Esophagus muscularis mucosa (tissue), 4 donors: ENCODE results near the gene MPC1L. TPM values are rescaled to one million over a fixed set of nuclear protein-coding genes. Genes with fewer than 3 reads are reported as not detected.
"Not testable (repeated sequence)": the region's sequence is repeated elsewhere in the genome, so short reads cannot be mapped to it uniquely, and the experiment has no call there.

Source experiments
- DNase-seq: peaks from one replicate; pipeline ENCODE4 v3.0.0-alpha.2; 2017; ENCODE audit errors: extremely low spot score
- H3K27ac ChIP-seq, 4 donors: fragments of 200-600 bp; sonication (generic); replicated peaks in 1 of 4; 1 replicate in 3 of 4; 2 replicates in 1 of 4; pipeline ENCODE4 v1.5.1; 2016 to 2019; ENCODE audit warnings: mild to moderate bottlenecking in 1 of 4
- H3K27me3 ChIP-seq, 4 donors: fragments of 200-600 bp; sonication (generic); one replicate each; pipeline versions ENCODE4 v1.5.1 to v1.6.0; 2016 to 2019
- H3K36me3 ChIP-seq, 4 donors: fragments of 200-600 bp; sonication (generic); one replicate each; pipeline ENCODE4 v1.5.1; 2016 to 2019
- H3K4me1 ChIP-seq, 4 donors: fragments of 200-600 bp; sonication (generic); one replicate each; pipeline ENCODE4 v1.5.1; 2016 to 2019
- H3K4me3 ChIP-seq, 4 donors: fragments of 200-600 bp; sonication (generic); 1 replicate in 2 of 4; 2 replicates in 2 of 4; pipeline ENCODE4 v1.5.1; 2016 to 2019; ENCODE audit warnings: mild to moderate bottlenecking in 4 of 4, moderate library complexity in 1 of 4
- H3K9me3 ChIP-seq, 4 donors: fragments of 200-600 bp; sonication (generic); 1 replicate in 3 of 4; 2 replicates in 1 of 4; pipeline ENCODE4 v1.5.1; 2016 to 2019
- EP300 ChIP-seq: sonication (generic); formaldehyde crosslinking; IDR thresholded peaks from one replicate; pipeline ENCODE4 v1.6.1; 2017; ENCODE audit warnings: antibody characterized with exemption
- POLR2A ChIP-seq: fragments of 450-650 bp; IDR thresholded peaks from one replicate; pipeline ENCODE4 v1.6.1; 2017; ENCODE audit warnings: antibody characterized with exemption, moderate library complexity, mild to moderate bottlenecking, low read depth
- POLR2AphosphoS5 ChIP-seq, 2 donors: sonication (generic); formaldehyde crosslinking; IDR thresholded peaks; one replicate each; pipeline ENCODE4 v1.6.1; 2017; ENCODE audit warnings: antibody characterized with exemption in 2 of 2
- WGBS: methylation state at CpG from one replicate; pipeline ENCODE4 v1.1.5; 2018; 5-methylcytosine and 5-hydroxymethylcytosine counted together
- intact Hi-C: fragments of 100-400 bp; cut with DNase I; formaldehyde crosslinking; loops from one replicate; pipeline ENCODE4 v1.15.1; 2023
- total RNA-seq, 4 donors: library from RNA; depleted of rRNA; stranded (reverse); fragments of >200 nt; gene quantifications; one replicate each; pipeline versions ENCODE4 v1.1.0 to v1.2.1, GENCODE V29; 2016
- TF ChIP-seq, protein P1 (sequence below), 3 experiments: fragments of 200-600 bp in 2 of 3; fragments of 450-650 bp in 1 of 3; sonication (generic) in 2 of 3; IDR thresholded peaks; one replicate each; pipeline ENCODE4 v1.5.1; 2017 to 2019; ENCODE audit warnings: antibody characterized with exemption in 3 of 3, mild to moderate bottlenecking in 2 of 3, moderate library complexity in 1 of 3

Gene MPC1L
- total RNA-seq, 4 donors from 2014 or later = not detected

DNA sequence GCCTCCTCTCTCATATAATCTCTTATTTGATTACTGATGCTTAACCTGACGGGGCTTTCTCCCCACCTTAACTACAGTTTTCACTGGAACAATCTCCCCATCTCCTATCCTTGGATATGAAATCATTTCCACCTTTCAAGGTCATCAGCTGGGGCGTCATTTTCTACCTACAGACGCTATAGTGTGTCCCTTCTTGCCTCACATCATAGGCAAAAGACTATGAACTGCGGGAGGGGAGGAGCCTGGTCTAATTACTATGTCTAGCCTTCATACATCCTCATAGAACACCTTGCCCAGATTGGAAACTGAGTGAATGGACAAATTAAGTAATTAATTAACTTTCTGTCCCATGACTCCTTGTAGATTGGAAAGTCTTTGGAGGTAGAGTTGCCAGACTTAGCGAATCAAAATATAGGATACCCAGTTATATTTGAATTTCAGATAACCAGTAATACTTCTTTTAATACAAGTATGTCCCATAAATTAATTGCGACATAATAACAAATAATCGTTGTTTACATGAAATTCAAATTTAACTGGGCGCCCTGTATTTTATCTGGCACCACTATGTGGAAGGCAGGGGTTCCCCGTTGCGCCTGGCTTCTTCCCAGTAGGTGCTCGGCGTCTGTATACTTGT, 43.2 kb upstream of the MPC1L start:
- H3K4me1 ChIP-seq = peaks cover 0 to 25% (median 20%) of the 10 kb centered on the region in 4 donors
- H3K27ac ChIP-seq = peak overlapping the region; percentile 81 to 95 (median 89)
- H3K9me3 ChIP-seq = no peaks in the 10 kb centered on the region
- TF ChIP-seq EP300 (no peak), POLR2AphosphoS5 (IDR thresholded peaks at IDR 0.05) (no peak), POLR2A (no peak)
- TF ChIP-seq, protein P1, sequence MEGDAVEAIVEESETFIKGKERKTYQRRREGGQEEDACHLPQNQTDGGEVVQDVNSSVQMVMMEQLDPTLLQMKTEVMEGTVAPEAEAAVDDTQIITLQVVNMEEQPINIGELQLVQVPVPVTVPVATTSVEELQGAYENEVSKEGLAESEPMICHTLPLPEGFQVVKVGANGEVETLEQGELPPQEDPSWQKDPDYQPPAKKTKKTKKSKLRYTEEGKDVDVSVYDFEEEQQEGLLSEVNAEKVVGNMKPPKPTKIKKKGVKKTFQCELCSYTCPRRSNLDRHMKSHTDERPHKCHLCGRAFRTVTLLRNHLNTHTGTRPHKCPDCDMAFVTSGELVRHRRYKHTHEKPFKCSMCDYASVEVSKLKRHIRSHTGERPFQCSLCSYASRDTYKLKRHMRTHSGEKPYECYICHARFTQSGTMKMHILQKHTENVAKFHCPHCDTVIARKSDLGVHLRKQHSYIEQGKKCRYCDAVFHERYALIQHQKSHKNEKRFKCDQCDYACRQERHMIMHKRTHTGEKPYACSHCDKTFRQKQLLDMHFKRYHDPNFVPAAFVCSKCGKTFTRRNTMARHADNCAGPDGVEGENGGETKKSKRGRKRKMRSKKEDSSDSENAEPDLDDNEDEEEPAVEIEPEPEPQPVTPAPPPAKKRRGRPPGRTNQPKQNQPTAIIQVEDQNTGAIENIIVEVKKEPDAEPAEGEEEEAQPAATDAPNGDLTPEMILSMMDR (IDR thresholded peaks at IDR 0.05) = no peak
- 48% methylated on average over 12 of the region's 12 CpGs for WGBS
- H3K4me3 ChIP-seq = peak overlapping the region; percentile 63 to 87 (median 71)
- no peaks in the 10 kb centered on the region for H3K36me3 ChIP-seq
- H3K27me3 ChIP-seq = no peaks in the 10 kb centered on the region
- intact Hi-C loops = no loop called here
- DNase-seq = no peak

DNA sequence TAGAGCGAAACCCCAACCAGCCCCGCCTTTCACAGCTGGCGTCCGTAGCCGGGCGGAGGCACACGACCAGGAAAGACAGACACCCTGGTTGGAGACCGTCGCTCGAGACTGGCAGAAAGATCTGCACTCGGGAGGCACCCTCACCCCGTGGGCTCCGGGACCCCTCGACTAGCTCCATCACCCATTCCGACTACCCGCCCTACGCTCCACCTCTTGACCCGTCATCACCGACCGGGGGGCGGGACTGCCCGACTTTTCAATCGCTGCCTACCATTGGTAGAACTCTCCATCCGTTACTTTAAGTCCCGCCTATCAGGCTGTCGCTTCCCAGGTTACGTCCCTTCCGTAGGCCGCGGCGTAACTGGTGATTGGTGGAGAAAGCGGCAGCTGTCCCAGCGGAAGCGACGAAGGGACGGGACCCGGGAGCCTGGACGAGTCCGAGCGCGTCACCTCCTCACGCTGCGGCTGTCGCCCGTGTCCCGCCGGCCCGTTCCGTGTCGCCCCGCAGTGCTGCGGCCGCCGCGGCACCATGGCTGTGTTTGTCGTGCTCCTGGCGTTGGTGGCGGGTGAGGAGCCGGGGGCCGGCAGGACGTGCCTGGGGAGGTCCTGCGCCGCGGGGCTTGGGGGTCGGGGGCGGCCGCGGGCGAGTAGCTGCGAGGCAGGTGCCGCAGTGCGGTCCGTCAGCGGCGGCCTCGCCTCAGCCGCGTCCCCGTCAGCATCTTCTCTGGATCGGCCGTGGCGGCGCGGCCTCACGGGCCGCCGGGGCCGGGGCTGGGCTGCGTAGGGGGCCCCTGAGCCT, 42.5 kb upstream of the MPC1L start, which contains the start of gene ATP6AP2:
TSS of gene ATP6AP2 (plus strand) at position 434 of the 799 bp plus-strand sequence. CDS start at position 530, 96 bp downstream.
- intact Hi-C loops = no loop called here
- WGBS = 34% methylated on average over 47 of the region's 89 CpGs
- H3K4me3 ChIP-seq = peak within 1 kb of the TSS; percentile 63 to 87 (median 71)
- peaks cover 0 to 25% (median 20%) of the 10 kb centered on the region in 4 donors for H3K4me1 ChIP-seq
- H3K9me3 ChIP-seq = no peaks in the 10 kb centered on the region
- TF ChIP-seq EP300 = no peak
- TF ChIP-seq, protein P1 (IDR thresholded peaks at IDR 0.05) = no peak
- TF ChIP-seq POLR2A = peak; percentile 68
- TF ChIP-seq POLR2AphosphoS5 (IDR thresholded peaks at IDR 0.05) = peak; percentile 85 to 95
- H3K36me3 ChIP-seq = no peaks in the 10 kb centered on the region
- no peaks in the 10 kb centered on the region for H3K27me3 ChIP-seq
- peak; percentile 95 for DNase-seq
- peak within 1 kb of the TSS; percentile 81 to 95 (median 89) for H3K27ac ChIP-seq

DNA sequence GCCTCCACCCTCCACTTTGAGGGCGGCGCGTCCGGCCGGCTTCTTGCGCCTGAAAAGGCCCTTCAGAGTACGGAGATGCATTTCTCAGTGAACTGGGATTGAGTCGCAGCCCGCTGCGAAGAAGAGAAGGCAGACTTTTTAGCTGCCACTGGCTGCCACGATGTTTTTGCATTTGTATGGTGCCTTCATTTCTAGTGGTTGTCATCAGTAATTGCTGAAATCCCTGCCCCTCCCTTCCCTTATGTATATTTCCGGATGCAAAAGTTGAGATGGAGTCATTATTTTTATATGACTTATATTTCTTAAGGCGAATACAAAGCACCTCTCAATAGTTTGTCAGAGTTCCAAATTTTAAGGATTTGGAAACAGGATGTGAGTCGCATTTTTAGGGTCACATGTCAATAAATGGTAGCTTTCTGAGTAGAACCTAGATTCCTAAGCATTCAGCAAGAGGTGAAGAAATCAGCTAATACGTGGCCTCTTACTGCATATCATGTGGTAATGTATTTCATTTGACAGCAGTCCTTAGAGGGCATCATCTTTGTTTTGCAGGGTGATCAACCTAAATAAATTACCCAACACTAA, 41.8 kb upstream of the MPC1L start:
- Histone ChIP-seq H3K27me3 (no peaks in the 10 kb centered on the region), H3K36me3 (no peaks in the 10 kb centered on the region), H3K9me3 (no peaks in the 10 kb centered on the region), H3K4me3 (peak overlapping the region; percentile 63 to 87 (median 71)), H3K4me1 (peaks cover 0 to 25% (median 20%) of the 10 kb centered on the region in 4 donors), H3K27ac (peak overlapping the region; percentile 81 to 95 (median 89))
- intact Hi-C loops = no loop called here
- no peak for DNase-seq
- TF ChIP-seq POLR2AphosphoS5 (IDR thresholded peaks at IDR 0.05) = no peak
- no peak for TF ChIP-seq POLR2A
- TF ChIP-seq, protein P1 (IDR thresholded peaks at IDR 0.05) = no peak
- no peak for TF ChIP-seq EP300
- 43% methylated on average over 15 of the region's 15 CpGs for WGBS

DNA sequence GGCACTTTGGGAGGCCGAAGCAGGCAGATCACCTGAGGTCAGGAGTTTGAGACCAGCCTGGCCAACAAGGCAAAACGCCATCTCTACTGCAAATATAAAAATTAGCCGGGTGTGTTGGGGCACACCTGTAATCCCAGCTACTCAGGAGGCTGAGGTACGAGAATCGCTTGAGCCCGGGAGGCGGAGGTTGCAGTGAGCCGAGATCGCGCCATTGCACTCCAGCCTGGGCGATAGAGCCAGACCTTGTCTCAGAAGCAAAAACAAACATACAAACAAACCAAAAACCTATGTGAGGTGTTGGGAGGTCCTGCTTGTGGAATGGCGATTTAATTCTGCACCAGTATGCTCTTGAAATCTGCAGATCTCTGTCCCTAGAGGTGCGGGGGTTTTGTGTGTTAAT, 41.0 kb upstream of the MPC1L start:
- H3K27ac ChIP-seq, H3K9me3 ChIP-seq, H3K36me3 ChIP-seq, H3K27me3 ChIP-seq, DNase-seq, intact Hi-C loops: not testable (repeated sequence)
- Histone ChIP-seq H3K4me3 (peak overlapping the region in 1 of 4 donors; percentile 77), H3K4me1 (peaks cover 0 to 25% (median 20%) of the 10 kb centered on the region in 4 donors)
- WGBS = 89% methylated on average over 13 of the region's 13 CpGs

DNA sequence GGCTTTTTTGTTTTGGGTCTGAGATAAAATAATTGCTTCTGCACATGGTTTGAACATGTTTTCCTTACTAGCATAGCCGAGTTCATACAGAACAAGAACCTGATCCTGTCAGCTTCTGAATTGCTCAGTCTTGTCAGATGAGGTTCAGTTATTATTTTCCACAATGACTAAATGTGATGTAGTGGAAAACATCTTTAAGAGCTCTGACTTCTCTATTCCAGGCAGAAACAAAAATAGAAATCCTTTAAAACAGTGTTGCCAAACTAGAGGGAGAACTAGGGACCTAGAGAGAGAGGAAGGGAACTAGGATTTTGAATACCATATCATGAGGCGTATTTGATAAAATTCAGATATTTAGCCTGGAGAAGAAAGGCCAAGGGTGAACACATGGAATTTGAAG, 40.4 kb upstream of the MPC1L start:
- H3K4me3 ChIP-seq = no peak overlapping the region
- H3K36me3 ChIP-seq = no peaks in the 10 kb centered on the region
- peaks cover 0 to 25% (median 20%) of the 10 kb centered on the region in 4 donors for H3K4me1 ChIP-seq
- no peaks in the 10 kb centered on the region for H3K27me3 ChIP-seq
- H3K27ac ChIP-seq = no peak overlapping the region
- WGBS = 77% methylated on average over 2 of the region's 2 CpGs
- TF ChIP-seq, protein P1 (IDR thresholded peaks at IDR 0.05) = no peak
- TF ChIP-seq EP300 (no peak), POLR2A (no peak), POLR2AphosphoS5 (IDR thresholded peaks at IDR 0.05) (no peak)
- intact Hi-C loops = no loop called here
- no peak for DNase-seq
- H3K9me3 ChIP-seq = no peaks in the 10 kb centered on the region

DNA sequence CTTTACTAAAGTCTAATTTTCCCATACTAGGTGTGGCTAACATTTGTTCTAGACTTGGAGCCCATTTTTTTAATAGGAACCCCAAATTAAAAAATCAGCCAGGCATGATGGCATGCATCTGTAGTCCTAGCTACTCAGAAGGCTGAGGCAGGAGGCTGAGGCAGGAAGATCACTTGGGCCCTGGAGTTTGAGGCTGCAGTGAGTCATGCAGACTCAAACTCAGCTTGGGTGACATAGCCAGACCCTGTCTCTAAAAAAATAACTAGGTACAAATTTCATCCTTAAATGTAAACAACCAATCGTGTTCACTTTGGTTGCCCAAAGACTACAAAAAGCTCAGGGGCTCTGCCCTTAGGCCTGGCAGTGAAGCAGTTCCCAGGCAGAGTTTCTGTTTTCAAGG, 35.6 kb upstream of the MPC1L start:
- WGBS = 63% methylated on average over 1 of the region's 1 CpG
- peaks cover 11 to 27% (median 21%) of the 10 kb centered on the region in 4 donors for H3K36me3 ChIP-seq
- not testable (repeated sequence) for H3K4me3 ChIP-seq

DNA sequence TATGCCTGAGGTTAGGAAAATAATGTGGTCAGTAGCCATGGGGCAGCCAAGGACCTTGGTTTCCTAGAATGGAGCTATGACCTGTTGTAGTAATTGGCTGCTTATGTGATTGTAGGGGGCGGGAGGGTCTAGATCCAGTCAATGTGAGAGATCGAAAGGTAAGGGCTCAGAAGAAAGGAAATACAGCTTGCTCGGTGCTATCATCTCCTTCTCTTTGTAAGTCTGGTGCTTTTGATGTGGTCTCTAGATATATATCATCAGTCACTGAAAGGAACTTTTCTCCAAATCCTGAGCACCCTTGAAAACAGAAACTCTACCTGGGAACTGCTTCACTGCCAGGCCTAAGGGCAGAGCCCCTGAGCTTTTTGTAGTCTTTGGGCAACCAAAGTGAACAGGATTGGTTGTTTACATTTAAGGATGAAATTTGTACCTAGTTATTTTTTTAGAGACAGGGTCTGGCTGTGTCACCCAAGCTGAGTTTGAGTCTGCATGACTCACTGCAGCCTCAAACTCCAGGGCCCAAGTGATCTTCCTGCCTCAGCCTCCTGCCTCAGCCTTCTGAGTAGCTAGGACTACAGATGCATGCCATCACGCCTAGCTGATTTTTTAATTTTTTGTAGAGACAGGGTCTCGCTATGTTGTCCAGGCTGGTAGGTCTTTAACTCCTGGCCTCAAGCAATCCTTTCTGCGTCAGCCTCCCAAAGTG, 33.5 kb upstream of the MPC1L start:
- H3K36me3 ChIP-seq = peaks cover 11 to 42% (median 24%) of the 10 kb centered on the region in 4 donors
- H3K4me1 ChIP-seq, intact Hi-C loops, H3K27me3 ChIP-seq, H3K4me3 ChIP-seq, DNase-seq, H3K27ac ChIP-seq, H3K9me3 ChIP-seq: not testable (repeated sequence)
- 84% methylated on average over 6 of the region's 6 CpGs for WGBS

More for the DNA sequence above, 35.6 kb upstream of the MPC1L start:
- H3K9me3 ChIP-seq, H3K27ac ChIP-seq, intact Hi-C loops, DNase-seq, H3K27me3 ChIP-seq: not testable (repeated sequence)
- H3K4me1 ChIP-seq = peaks cover 0 to 12% (median 7%) of the 10 kb centered on the region in 4 donors
